Testis (tissue), 3 donors: ENCODE measurements around the gene DGKH. TPM values are rescaled to one million over a fixed set of nuclear protein-coding genes. Genes with fewer than 3 reads are reported as not detected.

Experiments
- DNase-seq: peaks from one replicate; pipeline ENCODE4 v3.0.0-alpha.2; 2019
- H3K27ac ChIP-seq, 2 donors: fragments of 200-600 bp; sonication (generic); one replicate each; pipeline ENCODE4 v1.5.1; 2019
- H3K27me3 ChIP-seq: fragments of 200-600 bp; sonication (generic); one replicate; pipeline ENCODE4 v1.5.1; 2019
- H3K36me3 ChIP-seq: fragments of 200-600 bp; sonication (generic); one replicate; pipeline ENCODE4 v1.5.1; 2017; ENCODE audit warnings: low read depth; ENCODE audit errors: missing control alignments
- H3K4me1 ChIP-seq: fragments of 200-600 bp; sonication (generic); one replicate; pipeline ENCODE4 v1.5.1; 2019
- H3K4me3 ChIP-seq, 2 donors: fragments of 200-600 bp; sonication (generic); one replicate each; pipeline ENCODE4 v1.5.1; 2017 to 2019
- H3K9me3 ChIP-seq: fragments of 200-600 bp; sonication (generic); one replicate; pipeline ENCODE4 v1.5.1; 2017
- CTCF ChIP-seq, 3 experiments: fragments of 450-650 bp in 2 of 3; fragments of 200-600 bp in 1 of 3; sonication (generic) in 1 of 3; IDR thresholded peaks; one replicate each; pipeline ENCODE4 v1.5.1; 2016 to 2019; ENCODE audit warnings: antibody characterized with exemption in 3 of 3, mild to moderate bottlenecking in 2 of 3, moderate library complexity in 1 of 3
- POLR2A ChIP-seq: fragments of 450-650 bp; IDR thresholded peaks from one replicate; pipeline ENCODE4 v1.6.1; 2017; ENCODE audit warnings: antibody characterized with exemption, mild to moderate bottlenecking, moderate library complexity
- WGBS, 2 donors: methylation state at CpG; one replicate each; pipeline ENCODE4 v1.1.5; 2018; 5-methylcytosine and 5-hydroxymethylcytosine counted together
- intact Hi-C: fragments of 100-400 bp; cut with DNase I; formaldehyde crosslinking; loops from one replicate; pipeline ENCODE4 v1.15.1; 2023; ENCODE audit warnings: low total_unique reads
- polyA plus RNA-seq: library from polyadenylated mRNA; stranded (reverse); fragments of 350-450 nt; fragmentation: Illumina TruSeq; extraction: RNeasy Lipid Tissue Mini Kit (QIAGEN cat#74804); gene quantifications from one replicate; pipeline ENCODE4 v1.2.3, GENCODE V29; 2014; ENCODE audit warnings: low read depth, low replicate concordance; ENCODE audit not compliant: insufficient read depth
- total RNA-seq, 2 donors: library from RNA; depleted of rRNA; stranded (reverse); fragments of >200 nt; gene quantifications; one replicate each; pipeline ENCODE4 v1.2.3, GENCODE V29; 2016

Gene DGKH
- total and polyA plus RNA-seq, 3 donors from 2014 or later: 6.3 to 11.5 (median 9.8) TPM

- DNase-seq: peak; percentile 87
- peak overlapping the region; percentile 79 to 94 for H3K27ac ChIP-seq
- 1% methylated on average over 53 to 58 of the region's 91 CpGs for WGBS, 2 donors
- H3K27me3 ChIP-seq: no peaks in the 10 kb centered on the region
- intact Hi-C loops: no loop called here
- peak overlapping the region; percentile 80 for H3K4me3 ChIP-seq
- no peaks in the 10 kb centered on the region for H3K9me3 ChIP-seq
- H3K36me3 ChIP-seq: no peaks in the 10 kb centered on the region
- TF ChIP-seq CTCF (IDR thresholded peaks at IDR 0.05): no peak
- peaks cover 8% of the 10 kb centered on the region for H3K4me1 ChIP-seq
These were observed 8.3 kb upstream of the DGKH start for GRCh38 chr13:42039946-42040729.

GRCh38 chr13:42040730-42041010 lies 7.8 kb upstream of the DGKH start:
- peak overlapping the region in 1 of 2 donors; percentile 94 for H3K27ac ChIP-seq
- DNase-seq: no peak
- TF ChIP-seq POLR2A (no peak), CTCF (IDR thresholded peaks at IDR 0.05) (no peak)
- intact Hi-C loops: no loop called here
- no peaks in the 10 kb centered on the region for H3K27me3 ChIP-seq
- H3K36me3 ChIP-seq: no peaks in the 10 kb centered on the region
- H3K4me1 ChIP-seq: peaks cover 8% of the 10 kb centered on the region
- peak overlapping the region; percentile 80 for H3K4me3 ChIP-seq
- 0% methylated on average over 16 of the region's 49 CpGs; no CpG with 5 or more reads in 1 of the 2 donors for WGBS, 2 donors
- no peaks in the 10 kb centered on the region for H3K9me3 ChIP-seq

GRCh38 chr13:42041011-42041683 lies 7.3 kb upstream of the DGKH start:
- Histone ChIP-seq H3K27ac (peak overlapping the region; percentile 37 to 94), H3K9me3 (no peaks in the 10 kb centered on the region), H3K4me1 (peaks cover 8% of the 10 kb centered on the region), H3K36me3 (no peaks in the 10 kb centered on the region), H3K4me3 (peak overlapping the region; percentile 80), H3K27me3 (no peaks in the 10 kb centered on the region)
- intact Hi-C loops: no loop called here
- DNase-seq: peak; percentile 22
- 0% methylated on average over 2 to 57 of the region's 58 CpGs for WGBS, 2 donors
- no peak for TF ChIP-seq POLR2A
- no peak for TF ChIP-seq CTCF (IDR thresholded peaks at IDR 0.05)

- H3K27me3 ChIP-seq: no peaks in the 10 kb centered on the region
- H3K4me1 ChIP-seq: peaks cover 8% of the 10 kb centered on the region
- TF ChIP-seq CTCF (IDR thresholded peaks at IDR 0.05): peak in 2 of 3 experiments; percentile 20 to 30
- TF ChIP-seq POLR2A: no peak
- no peaks in the 10 kb centered on the region for H3K9me3 ChIP-seq
- peak; percentile 72 for DNase-seq
- 3% methylated on average over 16 of the region's 16 CpGs for WGBS, 2 donors
- peak overlapping the region; percentile 80 for H3K4me3 ChIP-seq
- no peaks in the 10 kb centered on the region for H3K36me3 ChIP-seq
- intact Hi-C loops: no loop called here
- peak overlapping the region; percentile 37 to 94 for H3K27ac ChIP-seq
These were observed 6.8 kb upstream of the DGKH start for GRCh38 chr13:42041684-42042035.
